Peyer's patch (tissue), 4 donors: ENCODE data around the gene JCHAIN. TPM values are rescaled to one million over a fixed set of nuclear protein-coding genes. Genes with fewer than 3 reads are reported as not detected.

Experiments
- DNase-seq, 3 donors: peaks; one replicate each; pipeline ENCODE4 v3.0.0-alpha.2; 2017 to 2019
- H3K27ac ChIP-seq, 4 donors: fragments of 200-600 bp; sonication (generic); one replicate each; pipeline ENCODE4 v1.5.1; 2016 to 2019
- H3K27me3 ChIP-seq, 2 donors: fragments of 200-600 bp; sonication (generic); one replicate each; pipeline ENCODE4 v1.5.1; 2019
- H3K36me3 ChIP-seq, 3 donors: fragments of 200-600 bp; sonication (generic); one replicate each; pipeline ENCODE4 v1.5.1; 2016 to 2019
- H3K4me1 ChIP-seq, 4 donors: fragments of 200-600 bp; sonication (generic); one replicate each; pipeline ENCODE4 v1.5.1; 2016 to 2019
- H3K4me3 ChIP-seq, 4 donors: fragments of 200-600 bp; sonication (generic); 1 replicate in 3 of 4; 2 replicates in 1 of 4; pipeline ENCODE4 v1.5.1; 2016 to 2019; ENCODE audit warnings: mild to moderate bottlenecking in 1 of 4
- H3K9me3 ChIP-seq, 4 donors: fragments of 200-600 bp; sonication (generic); one replicate each; pipeline ENCODE4 v1.5.1; 2016 to 2019; ENCODE audit warnings: mild to moderate bottlenecking in 1 of 4
- CTCF ChIP-seq, 6 experiments: fragments of 450-650 bp in 4 of 6; fragments of 200-600 bp in 2 of 6; sonication (generic) in 1 of 6; IDR thresholded peaks; one replicate each; pipeline ENCODE4 v1.5.1; 2017 to 2019; ENCODE audit warnings: antibody characterized with exemption in 6 of 6, mild to moderate bottlenecking in 3 of 6, moderate library complexity in 1 of 6
- POLR2A ChIP-seq, 2 donors: fragments of 450-650 bp; IDR thresholded peaks; one replicate each; pipeline ENCODE4 v1.5.1; 2017; ENCODE audit warnings: antibody characterized with exemption in 2 of 2, mild to moderate bottlenecking in 2 of 2, moderate library complexity in 2 of 2
- total RNA-seq, 4 donors: library from RNA; depleted of rRNA; stranded (reverse); fragments of >200 nt; gene quantifications; one replicate each; pipeline ENCODE4 v1.1.0, GENCODE V29; 2016

The JCHAIN gene
- total RNA-seq, 4 donors from 2014 or later, result 15.9 to 326 (median 89.6) TPM

- H3K4me3 ChIP-seq, result no peak overlapping the region
- no peaks in the 10 kb centered on the region for H3K27me3 ChIP-seq
- H3K4me1 ChIP-seq, result no peaks in the 10 kb centered on the region
- DNase-seq, result no peak
- H3K27ac ChIP-seq, result no peak overlapping the region
- no peaks in the 10 kb centered on the region for H3K36me3 ChIP-seq
- TF ChIP-seq CTCF (IDR thresholded peaks at IDR 0.05), result no peak
- TF ChIP-seq POLR2A (IDR thresholded peaks at IDR 0.05), result no peak
- H3K9me3 ChIP-seq, result no peaks in the 10 kb centered on the region
These were observed 42.0 kb downstream of the JCHAIN start for GRCh38 chr4:70624226-70624793.

GRCh38 chr4:70623323-70623722, 43.0 kb downstream of the JCHAIN start:
- no peaks in the 10 kb centered on the region for H3K9me3 ChIP-seq
- H3K27me3 ChIP-seq, result no peaks in the 10 kb centered on the region
- no peak overlapping the region for H3K4me3 ChIP-seq
- no peaks in the 10 kb centered on the region for H3K36me3 ChIP-seq
- H3K4me1 ChIP-seq, result no peaks in the 10 kb centered on the region
- no peak for DNase-seq
- TF ChIP-seq CTCF (IDR thresholded peaks at IDR 0.05), result no peak
- TF ChIP-seq POLR2A (IDR thresholded peaks at IDR 0.05), result no peak
- no peak overlapping the region for H3K27ac ChIP-seq

GRCh38 chr4:70619778-70620177, 46.5 kb downstream of the JCHAIN start:
- TF ChIP-seq CTCF (IDR thresholded peaks at IDR 0.05), result no peak
- no peak for TF ChIP-seq POLR2A (IDR thresholded peaks at IDR 0.05)
- Histone ChIP-seq H3K4me1 (no peaks in the 10 kb centered on the region), H3K27ac (no peak overlapping the region)

GRCh38 chr4:70619288-70619687, 47.0 kb downstream of the JCHAIN start:
- H3K4me3 ChIP-seq, result no peak overlapping the region
- H3K36me3 ChIP-seq, result no peaks in the 10 kb centered on the region
- TF ChIP-seq CTCF (IDR thresholded peaks at IDR 0.05), result no peak
- TF ChIP-seq POLR2A (IDR thresholded peaks at IDR 0.05), result no peak
- no peaks in the 10 kb centered on the region for H3K27me3 ChIP-seq
- no peak overlapping the region for H3K27ac ChIP-seq
- H3K9me3 ChIP-seq, result no peaks in the 10 kb centered on the region
- DNase-seq, result no peak
- no peaks in the 10 kb centered on the region for H3K4me1 ChIP-seq

More at GRCh38 chr4:70619778-70620177, 46.5 kb downstream of the JCHAIN start:
- H3K9me3 ChIP-seq, result no peaks in the 10 kb centered on the region
- H3K4me3 ChIP-seq, result no peak overlapping the region
- no peaks in the 10 kb centered on the region for H3K36me3 ChIP-seq
- DNase-seq, result no peak
- no peaks in the 10 kb centered on the region for H3K27me3 ChIP-seq

- peak overlapping the region in 1 of 4 donors; percentile 6 for H3K27ac ChIP-seq
- H3K36me3 ChIP-seq, result no peaks in the 10 kb centered on the region
- peak overlapping the region in 2 of 4 donors; percentile 1 to 26 for H3K4me3 ChIP-seq
- no peaks in the 10 kb centered on the region for H3K27me3 ChIP-seq
- no peaks in the 10 kb centered on the region for H3K9me3 ChIP-seq
- DNase-seq, result no peak
- no peaks in the 10 kb centered on the region for H3K4me1 ChIP-seq
- TF ChIP-seq POLR2A (IDR thresholded peaks at IDR 0.05), result no peak
- TF ChIP-seq CTCF (IDR thresholded peaks at IDR 0.05), result no peak
These were observed 52.1 kb downstream of the JCHAIN start for GRCh38 chr4:70614184-70614555.
